HepG2 (cell line): ENCODE measurements around the gene CCDC106. TPM values are rescaled to one million over a fixed set of nuclear protein-coding genes. Genes with fewer than 3 reads are reported as not detected.
A peak's percentile ranks its signal among the peaks of the same experiment; 100 is the strongest.

Experiments
- AHDC1 ChIP-seq: sonication (generic); formaldehyde crosslinking; IDR thresholded peaks from 2 replicates; pipeline ENCODE4 v1.5.1; 2020; ENCODE audit warnings: mild to moderate bottlenecking, missing genetic modification reagents, borderline replicate concordance
- CHD2 ChIP-seq: IDR thresholded peaks from 2 replicates; pipeline ENCODE4 v1.6.1; 2011; ENCODE audit warnings: low read depth, low read length, improper control_type of control experiment
- IRF2 ChIP-seq: IDR thresholded peaks from 2 replicates; pipeline ENCODE4 v1.6.1; 2018; ENCODE audit warnings: missing genetic modification reagents, missing compliant biosample characterization
- MZF1 ChIP-seq: sonication (generic); formaldehyde crosslinking; IDR thresholded peaks from 2 replicates; pipeline ENCODE4 v1.8.1; 2023; ENCODE audit warnings: mild to moderate bottlenecking, missing genetic modification reagents, borderline replicate concordance
- PCBP2 ChIP-seq: fragments of 200-400 bp; formaldehyde crosslinking; optimal IDR thresholded peaks from 2 replicates; pipeline ENCODE3; 2018; ENCODE audit warnings: low read length, low read depth; ENCODE audit not compliant: poor library complexity, severe bottlenecking
- RERE ChIP-seq: IDR thresholded peaks from 2 replicates; pipeline ENCODE4 v1.6.1; 2016; ENCODE audit warnings: low read depth, missing genetic modification reagents, missing compliant biosample characterization
- SMC3 ChIP-seq: IDR thresholded peaks from 2 replicates; pipeline ENCODE4 v1.6.1; 2011; ENCODE audit warnings: low read length, improper control_type of control experiment
- TOPORS ChIP-seq: sonication (generic); formaldehyde crosslinking; IDR thresholded peaks from 2 replicates; pipeline ENCODE4 v1.8.0; 2023; ENCODE audit warnings: mild to moderate bottlenecking, missing genetic modification reagents
- XBP1 ChIP-seq: sonication (generic); formaldehyde crosslinking; IDR thresholded peaks from 2 replicates; pipeline ENCODE4 v1.5.0; 2020; ENCODE audit warnings: missing genetic modification reagents
- ZBTB43 ChIP-seq: sonication (generic); formaldehyde crosslinking; conservative IDR thresholded peaks from 2 replicates; pipeline ENCODE4 v1.4.0; 2020; ENCODE audit warnings: missing genetic modification reagents
- ZMAT5 ChIP-seq: sonication (generic); formaldehyde crosslinking; IDR thresholded peaks from 2 replicates; pipeline ENCODE4 v1.5.0; 2020; ENCODE audit warnings: mild to moderate bottlenecking, low read depth, missing genetic modification reagents, borderline replicate concordance
- ZNF382 ChIP-seq: sonication (generic); formaldehyde crosslinking; IDR thresholded peaks from 2 replicates; pipeline ENCODE4 v1.5.0; 2020; ENCODE audit warnings: missing genetic modification reagents, mild to moderate bottlenecking, borderline replicate concordance
- ZNF430 ChIP-seq: sonication (generic); formaldehyde crosslinking; IDR thresholded peaks from 2 replicates; pipeline ENCODE4 v1.9.0; 2021; ENCODE audit warnings: mild to moderate bottlenecking, missing genetic modification reagents
- ZNF552 ChIP-seq: sonication (generic); formaldehyde crosslinking; IDR thresholded peaks from 2 replicates; pipeline ENCODE4 v1.9.0; 2022; ENCODE audit warnings: missing genetic modification reagents, mild to moderate bottlenecking, borderline replicate concordance
- ZNF556 ChIP-seq: sonication (generic); formaldehyde crosslinking; IDR thresholded peaks from 2 replicates; pipeline ENCODE4 v1.4.0; 2020; ENCODE audit warnings: mild to moderate bottlenecking, missing genetic modification reagents, borderline replicate concordance
- ZNF878 ChIP-seq: sonication (generic); formaldehyde crosslinking; IDR thresholded peaks from 2 replicates; pipeline ENCODE4 v1.8.1; 2023; ENCODE audit warnings: mild to moderate bottlenecking, missing genetic modification reagents, moderate library complexity
- polyA plus RNA-seq, 8 experiments: library from polyadenylated mRNA; depleted of rRNA in 3 of 8; stranded (reverse) in 7 of 8; unstranded in 1 of 8; fragments of >200 nt; fragmentation: Illumina TruSeq in 4 of 8; extraction: Trizol in 4 of 8; gene quantifications; 2 replicates each; pipeline versions ENCODE4 v1.2.1 to v1.2.3, GENCODE V29; 2011 to 2016; ENCODE audit warnings: low read depth in 4 of 8, missing spikeins in 1 of 8, mixed read lengths in 1 of 8; ENCODE audit not compliant: insufficient read depth in 1 of 8
- total RNA-seq, 5 experiments: library from RNA; depleted of rRNA; stranded (reverse); fragments of >200 nt; fragmentation: Illumina TruSeq; extraction: Trizol; gene quantifications; 2 replicates each; pipeline ENCODE4 v1.2.3, GENCODE V29; 2016; ENCODE audit warnings: low read depth in 1 of 5

Gene CCDC106
- total and polyA plus RNA-seq, 2 of the 13 experiments (the other 11 are each of a cell fraction or from before 2014, with no cell fraction given) = 4.7 to 8.8 TPM

GRCh38 chr19:55683449-55684261 is 35.6 kb downstream of the CCDC106 start (continued):
- no peak for TF ChIP-seq ZMAT5 (CRISPR knock-in tag)
- no peak for TF ChIP-seq CHD2
- TF ChIP-seq ZNF878 = no peak
- TF ChIP-seq AHDC1 (CRISPR knock-in tag) = no peak; the same call in 1 of the 2 replicates
- TF ChIP-seq SMC3 = no peak
- TF ChIP-seq MZF1 = no peak
- TF ChIP-seq RERE = no peak
- no peak for TF ChIP-seq PCBP2
- TF ChIP-seq ZNF382 = no peak
- TF ChIP-seq ZNF430 = no peak
- peak; percentile 79 for TF ChIP-seq IRF2 (CRISPR knock-in tag)
- no peak for TF ChIP-seq ZNF552 (CRISPR knock-in tag)
- TF ChIP-seq XBP1 (CRISPR knock-in tag) = no peak
- TF ChIP-seq TOPORS (CRISPR knock-in tag) = no peak
- no peak; the same call in 1 of the 2 replicates for TF ChIP-seq ZNF556 (CRISPR knock-in tag)
- peak; percentile 91 for TF ChIP-seq ZBTB43 (CRISPR knock-in tag)
